HFF-Myc (cell line): ENCODE measurements around the gene LZIC.
A peak's percentile ranks its signal among the peaks of the same experiment; 100 is the strongest.

Experiments
- DNase-seq: peaks from one replicate; pipeline ENCODE4 v3.0.0-alpha.2; 2011; ENCODE audit warnings: low read depth; ENCODE audit errors: extremely low read depth
- H3K4me3 ChIP-seq: replicated peaks from 2 replicates; pipeline ENCODE4 v1.5.1; 2011; ENCODE audit warnings: low read depth, mild to moderate bottlenecking, control low read depth, low read length
- CTCF ChIP-seq: IDR thresholded peaks from 2 replicates; pipeline ENCODE4 v1.5.1; 2012; ENCODE audit warnings: mild to moderate bottlenecking, low read depth, low read length, control low read depth; ENCODE audit errors: missing control alignments

The LZIC gene

GRCh38 chr1:9900142-9901043 is 42.8 kb downstream of the LZIC start:
- no peak overlapping the region for H3K4me3 ChIP-seq
- no peak for DNase-seq
- no peak for TF ChIP-seq CTCF

GRCh38 chr1:9894115-9894514 is 49.1 kb downstream of the LZIC start:
- no peak for TF ChIP-seq CTCF
- DNase-seq, result no peak
- no peak overlapping the region for H3K4me3 ChIP-seq

- H3K4me3 ChIP-seq, result no peak overlapping the region
- peak; percentile 53 for DNase-seq
Observed at GRCh38 chr1:9892563-9893528, 50.3 kb downstream of the LZIC start.

GRCh38 chr1:9891207-9891606 is 52.0 kb downstream of the LZIC start:
- no peak overlapping the region for H3K4me3 ChIP-seq
- TF ChIP-seq CTCF, result no peak
- no peak for DNase-seq

More at GRCh38 chr1:9892563-9893528, 50.3 kb downstream of the LZIC start:
- no peak for TF ChIP-seq CTCF

- peak; percentile 83 for DNase-seq
- H3K4me3 ChIP-seq, result no peak overlapping the region
- TF ChIP-seq CTCF, result no peak
Observed at GRCh38 chr1:9890224-9890731, 52.9 kb downstream of the LZIC start.

- no peak for TF ChIP-seq CTCF
- no peak for DNase-seq
- H3K4me3 ChIP-seq, result no peak overlapping the region
Observed at GRCh38 chr1:9889411-9889810, 53.8 kb downstream of the LZIC start.
